Esophagus muscularis mucosa (tissue), 4 donors: ENCODE data around the gene AAK1.

Experiments
- EP300 ChIP-seq: sonication (generic); formaldehyde crosslinking; IDR thresholded peaks from one replicate; pipeline ENCODE4 v1.6.1; 2017; ENCODE audit warnings: antibody characterized with exemption
- POLR2A ChIP-seq: fragments of 450-650 bp; IDR thresholded peaks from one replicate; pipeline ENCODE4 v1.6.1; 2017; ENCODE audit warnings: antibody characterized with exemption, moderate library complexity, mild to moderate bottlenecking, low read depth
- POLR2AphosphoS5 ChIP-seq, 2 donors: sonication (generic); formaldehyde crosslinking; IDR thresholded peaks; one replicate each; pipeline ENCODE4 v1.6.1; 2017; ENCODE audit warnings: antibody characterized with exemption in 2 of 2
- TF ChIP-seq, protein P1 (sequence below), 3 experiments: fragments of 200-600 bp in 2 of 3; fragments of 450-650 bp in 1 of 3; sonication (generic) in 2 of 3; IDR thresholded peaks; one replicate each; pipeline ENCODE4 v1.5.1; 2017 to 2019; ENCODE audit warnings: antibody characterized with exemption in 3 of 3, mild to moderate bottlenecking in 2 of 3, moderate library complexity in 1 of 3

- TF ChIP-seq POLR2A (no peak), POLR2AphosphoS5 (IDR thresholded peaks at IDR 0.05) (no peak), EP300 (no peak)
- TF ChIP-seq, protein P1, sequence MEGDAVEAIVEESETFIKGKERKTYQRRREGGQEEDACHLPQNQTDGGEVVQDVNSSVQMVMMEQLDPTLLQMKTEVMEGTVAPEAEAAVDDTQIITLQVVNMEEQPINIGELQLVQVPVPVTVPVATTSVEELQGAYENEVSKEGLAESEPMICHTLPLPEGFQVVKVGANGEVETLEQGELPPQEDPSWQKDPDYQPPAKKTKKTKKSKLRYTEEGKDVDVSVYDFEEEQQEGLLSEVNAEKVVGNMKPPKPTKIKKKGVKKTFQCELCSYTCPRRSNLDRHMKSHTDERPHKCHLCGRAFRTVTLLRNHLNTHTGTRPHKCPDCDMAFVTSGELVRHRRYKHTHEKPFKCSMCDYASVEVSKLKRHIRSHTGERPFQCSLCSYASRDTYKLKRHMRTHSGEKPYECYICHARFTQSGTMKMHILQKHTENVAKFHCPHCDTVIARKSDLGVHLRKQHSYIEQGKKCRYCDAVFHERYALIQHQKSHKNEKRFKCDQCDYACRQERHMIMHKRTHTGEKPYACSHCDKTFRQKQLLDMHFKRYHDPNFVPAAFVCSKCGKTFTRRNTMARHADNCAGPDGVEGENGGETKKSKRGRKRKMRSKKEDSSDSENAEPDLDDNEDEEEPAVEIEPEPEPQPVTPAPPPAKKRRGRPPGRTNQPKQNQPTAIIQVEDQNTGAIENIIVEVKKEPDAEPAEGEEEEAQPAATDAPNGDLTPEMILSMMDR (IDR thresholded peaks at IDR 0.05): no peak
These were observed 144.3 kb downstream of the AAK1 start for GRCh38 chr2:69499242-69499641.
